Thyroid gland (tissue), 4 donors: ENCODE data around the gene CKAP5.

Source experiments
- CTCF ChIP-seq, 6 experiments: fragments of 200-600 bp in 3 of 6; fragments of 450-650 bp in 3 of 6; sonication (generic) in 3 of 6; IDR thresholded peaks; one replicate each; pipeline ENCODE4 v1.5.1; 2016 to 2019; ENCODE audit warnings: antibody characterized with exemption in 6 of 6, mild to moderate bottlenecking in 2 of 6, inconsistent platforms in 1 of 6, moderate library complexity in 1 of 6
- POLR2A ChIP-seq, 2 donors: fragments of 450-650 bp; IDR thresholded peaks; one replicate each; pipeline ENCODE4 v1.6.1; 2017; ENCODE audit warnings: antibody characterized with exemption in 2 of 2, mild to moderate bottlenecking in 2 of 2, moderate library complexity in 1 of 2

GRCh38 chr11:46697723-46698122, 148.4 kb downstream of the CKAP5 start:
- TF ChIP-seq CTCF (IDR thresholded peaks at IDR 0.05), result no peak
- no peak for TF ChIP-seq POLR2A (IDR thresholded peaks at IDR 0.05)
